ENCODE results near the gene HSPB7.

- TF ChIP-seq SPI1 (IDR thresholded peaks at IDR 0.05; ENCODE audit: borderline replicate concordance, low read depth) (no peak), CTCF (IDR thresholded peaks at IDR 0.05; ENCODE audit: insufficient read depth, low read length) (no peak)
These were observed 7.0 kb downstream of the HSPB7 start for GRCh38 chr1:16010837-16011236.

All from HL-60 (cell line).